Right renal pelvis (tissue), 4 donors: ENCODE results near the gene MRPL1. TPM values are rescaled to one million over a fixed set of nuclear protein-coding genes. Genes with fewer than 3 reads are reported as not detected.

Experiments used
- DNase-seq, 4 donors: peaks; one replicate each; pipeline ENCODE4 v3.0.0-alpha.2; 2013; ENCODE audit warnings: low read depth in 4 of 4, low spot score in 3 of 4, missing footprints in 1 of 4
- polyA plus RNA-seq, 4 donors: library from polyadenylated mRNA; unstranded; fragments of 120-200 nt; gene quantifications; one replicate each; pipeline ENCODE4 v1.2.1, GENCODE V29; 2013; ENCODE audit not compliant: insufficient read length in 4 of 4

MRPL1 gene
- polyA plus RNA-seq = 10 to 100 TPM; 56.3 to 62.0 (median 59.0) TPM

- peak; percentile 80 to 93 (median 91) for DNase-seq
Measured at GRCh38 chr4:77862478-77863216, at the start of gene MRPL1. Gene MRPL1, plus strand, starts transcription at chr4:77862830. Its CDS starts 19 bp downstream, at chr4:77862849.

GRCh38 chr4:77815636-77816035, 47.0 kb upstream of the MRPL1 start:
- DNase-seq = no peak

- no peak for DNase-seq
Measured at GRCh38 chr4:77816546-77816945, 46.1 kb upstream of the MRPL1 start.

GRCh38 chr4:77817304-77818072, 45.1 kb upstream of the MRPL1 start:
- DNase-seq = peak in 1 of 4 donors; percentile 17

- peak in 3 of 4 donors; percentile 61 to 71 (median 66) for DNase-seq
Measured at GRCh38 chr4:77818073-77818601, 44.5 kb upstream of the MRPL1 start.

- DNase-seq = peak in 3 of 4 donors; percentile 54 to 63 (median 63)
Measured at GRCh38 chr4:77818602-77819403, 43.8 kb upstream of the MRPL1 start, which contains the start of gene CNOT6L. Gene CNOT6L, minus strand, starts transcription at chr4:77819368. Its CDS starts 60 bp downstream, at chr4:77819308.

- peak in 1 of 4 donors; percentile 3 for DNase-seq
Measured at GRCh38 chr4:77819404-77819842, 43.2 kb upstream of the MRPL1 start.

GRCh38 chr4:77819843-77820648, 42.6 kb upstream of the MRPL1 start:
- DNase-seq = peak; percentile 79 to 90 (median 87)

GRCh38 chr4:77820649-77821561, 41.7 kb upstream of the MRPL1 start:
- DNase-seq = peak in 2 of 4 donors; percentile 9 to 10

- no peak for DNase-seq
Measured at GRCh38 chr4:77821775-77822174, 40.9 kb upstream of the MRPL1 start.

GRCh38 chr4:77826275-77826674, 36.4 kb upstream of the MRPL1 start:
- no peak for DNase-seq

GRCh38 chr4:77827343-77827742, 35.3 kb upstream of the MRPL1 start:
- no peak for DNase-seq

- no peak for DNase-seq
Measured at GRCh38 chr4:77833126-77833724, 29.4 kb upstream of the MRPL1 start.

- DNase-seq = no peak
Measured at GRCh38 chr4:77834403-77834802, 28.2 kb upstream of the MRPL1 start.

GRCh38 chr4:77843628-77844027, 19.0 kb upstream of the MRPL1 start:
- no peak for DNase-seq

- DNase-seq = no peak
Measured at GRCh38 chr4:77844363-77844762, 18.3 kb upstream of the MRPL1 start.

- DNase-seq = no peak
Measured at GRCh38 chr4:77845400-77845799, 17.2 kb upstream of the MRPL1 start.

GRCh38 chr4:77845929-77846328, 16.7 kb upstream of the MRPL1 start:
- no peak for DNase-seq
